ENCODE results near the gene TMEM184A. TPM values are rescaled to one million over a fixed set of nuclear protein-coding genes. Genes with fewer than 3 reads are reported as not detected.

The TMEM184A gene
- total RNA-seq, 2 donors from 2014 or later, result 4.6 to 5.1 TPM

GRCh38 chr7:1499367-1500029 is 56.5 kb downstream of the TMEM184A start:
- Histone ChIP-seq H3K36me3 (ENCODE audit: control insufficient read depth, insufficient read depth, low read length) (peaks cover 30% of the 10 kb centered on the region), H3K9me3 (ENCODE audit: control insufficient read depth, low read length) (no peaks in the 10 kb centered on the region), H3K4me3 (ENCODE audit: low read length) (no peak overlapping the region), H3K27me3 (ENCODE audit: control insufficient read depth, insufficient read depth, low read length, poor library complexity, severe bottlenecking) (no peaks in the 10 kb centered on the region), H3K4me1 (ENCODE audit: control insufficient read depth, insufficient read depth, low read length) (no peaks in the 10 kb centered on the region), H3K9ac (ENCODE audit: extremely low read depth, low read length, poor library complexity, severe bottlenecking) (no peak overlapping the region), H3K27ac (ENCODE audit: low read depth, low read length) (no peak overlapping the region)
- Mint-ChIP-seq H3K4me3 (no peak overlapping the region), H3K27ac (no peak overlapping the region), H3K36me3 (ENCODE audit: low read depth) (peaks cover 40% of the 10 kb centered on the region), H3K27me3 (ENCODE audit: insufficient read depth) (no peaks in the 10 kb centered on the region), H3K9me3 (no peaks in the 10 kb centered on the region), H3K4me1 (peaks cover 7% of the 10 kb centered on the region)
- no peak for TF ChIP-seq CTCF (conservative IDR thresholded peaks at IDR 0.05)
- no peak for DNase-seq
- 95 to 96% methylated on average over 27 to 33 of the region's 33 CpGs for WGBS, 2 experiments (ENCODE audit: insufficient coverage in 1 of 2, insufficient read length in 1 of 2)

GRCh38 chr7:1498370-1499305 is 57.4 kb downstream of the TMEM184A start:
- no peaks in the 10 kb centered on the region for H3K27me3 ChIP-seq (ENCODE audit: control insufficient read depth, insufficient read depth, low read length, poor library complexity, severe bottlenecking)
- H3K4me3 Mint-ChIP-seq, result no peak overlapping the region
- peaks cover 40% of the 10 kb centered on the region for H3K36me3 Mint-ChIP-seq (ENCODE audit: low read depth)
- H3K4me1 Mint-ChIP-seq, result peaks cover 7% of the 10 kb centered on the region
- H3K27me3 Mint-ChIP-seq (ENCODE audit: insufficient read depth), result no peaks in the 10 kb centered on the region
- TF ChIP-seq CTCF (conservative IDR thresholded peaks at IDR 0.05), result no peak
- H3K9ac ChIP-seq (ENCODE audit: extremely low read depth, low read length, poor library complexity, severe bottlenecking), result no peak overlapping the region
- no peaks in the 10 kb centered on the region for H3K9me3 Mint-ChIP-seq
- H3K4me1 ChIP-seq (ENCODE audit: control insufficient read depth, insufficient read depth, low read length), result no peaks in the 10 kb centered on the region
- peaks cover 30% of the 10 kb centered on the region for H3K36me3 ChIP-seq (ENCODE audit: control insufficient read depth, insufficient read depth, low read length)
- H3K27ac Mint-ChIP-seq, result no peak overlapping the region
- 95 to 98% methylated on average over 15 to 56 of the region's 62 CpGs for WGBS, 2 experiments (ENCODE audit: insufficient coverage in 1 of 2, insufficient read length in 1 of 2)
- H3K4me3 ChIP-seq (ENCODE audit: low read length), result no peak overlapping the region
- H3K27ac ChIP-seq (ENCODE audit: low read depth, low read length), result no peak overlapping the region
- no peaks in the 10 kb centered on the region for H3K9me3 ChIP-seq (ENCODE audit: control insufficient read depth, low read length)
- DNase-seq, result no peak

GRCh38 chr7:1497293-1497927 is 58.6 kb downstream of the TMEM184A start:
- peaks cover 38% of the 10 kb centered on the region for H3K36me3 Mint-ChIP-seq (ENCODE audit: low read depth)
- no peaks in the 10 kb centered on the region for H3K9me3 Mint-ChIP-seq
- H3K27me3 Mint-ChIP-seq (ENCODE audit: insufficient read depth), result no peaks in the 10 kb centered on the region
- no peak overlapping the region for H3K4me3 Mint-ChIP-seq
- no peak overlapping the region for H3K27ac Mint-ChIP-seq
- Histone ChIP-seq H3K36me3 (ENCODE audit: control insufficient read depth, insufficient read depth, low read length) (peaks cover 26% of the 10 kb centered on the region), H3K4me1 (ENCODE audit: control insufficient read depth, insufficient read depth, low read length) (no peaks in the 10 kb centered on the region), H3K4me3 (ENCODE audit: low read length) (no peak overlapping the region), H3K27ac (ENCODE audit: low read depth, low read length) (no peak overlapping the region), H3K9ac (ENCODE audit: extremely low read depth, low read length, poor library complexity, severe bottlenecking) (no peak overlapping the region), H3K27me3 (ENCODE audit: control insufficient read depth, insufficient read depth, low read length, poor library complexity, severe bottlenecking) (no peaks in the 10 kb centered on the region), H3K9me3 (ENCODE audit: control insufficient read depth, low read length) (no peaks in the 10 kb centered on the region)
- H3K4me1 Mint-ChIP-seq, result no peaks in the 10 kb centered on the region
- 94 to 98% methylated on average over 25 to 37 of the region's 37 CpGs for WGBS, 2 experiments (ENCODE audit: insufficient coverage in 1 of 2, insufficient read length in 1 of 2)
- TF ChIP-seq CTCF (conservative IDR thresholded peaks at IDR 0.05), result no peak
- no peak for DNase-seq
